Measurements from ENCODE around the gene POLA1.

- no peak for TF ChIP-seq POLR2A (IDR thresholded peaks at IDR 0.05; ENCODE audit: low read length)
- no peak for TF ChIP-seq GATA1 (IDR thresholded peaks at IDR 0.05; ENCODE audit: low read depth, low read length)
Measured at GRCh38 chrX:24768556-24768955, 74.8 kb downstream of the POLA1 start.

Measured in erythroblast (primary cell).